Adrenal gland (tissue), 5 donors: ENCODE results near the gene TEX44.

ENCODE experiments used
- CTCF ChIP-seq, 6 experiments: fragments of 450-650 bp in 4 of 6; fragments of 200-600 bp in 2 of 6; sonication (generic) in 1 of 6; IDR thresholded peaks; 1 replicate in 5 of 6; 2 replicates in 1 of 6; pipeline versions ENCODE4 v1.5.1 to v1.8.0; 2016 to 2021; ENCODE audit warnings: antibody characterized with exemption in 6 of 6, mild to moderate bottlenecking in 2 of 6, moderate library complexity in 1 of 6
- POLR2A ChIP-seq, 2 donors: fragments of 450-650 bp; IDR thresholded peaks; one replicate each; pipeline ENCODE4 v1.6.1; 2017; ENCODE audit warnings: antibody characterized with exemption in 2 of 2, mild to moderate bottlenecking in 2 of 2, moderate library complexity in 1 of 2
- donor health status: DM: no; HTN: no; CAD: no.

GRCh38 chr2:231615058-231615671, 22.5 kb downstream of the TEX44 start:
- no peak for TF ChIP-seq CTCF (IDR thresholded peaks at IDR 0.05)
- no peak for TF ChIP-seq POLR2A (IDR thresholded peaks at IDR 0.05)
